HG02623 (cell line): Measurements from ENCODE around the gene PNPLA2.
A peak's percentile ranks its signal among the peaks of the same experiment; 100 is the strongest.

ENCODE experiments used
- ATAC-seq: cut with Tn5 transposase; IDR thresholded peaks from one replicate; pipeline ENCODE4 v1.9.1; 2021; ENCODE audit warnings: moderate library complexity; ENCODE audit not compliant: unreplicated experiment

Gene PNPLA2

GRCh38 chr11:813456-814096 is 5.1 kb upstream of the PNPLA2 start:
- no peak for ATAC-seq

GRCh38 chr11:815675-816432 is 2.9 kb upstream of the PNPLA2 start:
- no peak for ATAC-seq

- ATAC-seq = no peak
These were observed 2.3 kb upstream of the PNPLA2 start for GRCh38 chr11:816433-816779.

- ATAC-seq = peak; percentile 63
These were observed 616 bp downstream of the PNPLA2 start for GRCh38 chr11:819129-819931.

- ATAC-seq = peak; percentile 50
These were observed 1.4 kb downstream of the PNPLA2 start for GRCh38 chr11:819943-820649.

GRCh38 chr11:820655-821511 is 2.2 kb downstream of the PNPLA2 start:
- no peak for ATAC-seq

GRCh38 chr11:821512-822371 is 3.0 kb downstream of the PNPLA2 start:
- no peak for ATAC-seq

GRCh38 chr11:823441-824291 is 5.0 kb downstream of the PNPLA2 start:
- no peak for ATAC-seq

- ATAC-seq = no peak
These were observed 5.7 kb downstream of the PNPLA2 start for GRCh38 chr11:824292-824880.

- ATAC-seq = no peak
These were observed 6.2 kb downstream of the PNPLA2 start for GRCh38 chr11:824942-825341.

GRCh38 chr11:825366-826226 is 6.9 kb downstream of the PNPLA2 start:
- no peak for ATAC-seq

GRCh38 chr11:826227-826621 is 7.5 kb downstream of the PNPLA2 start:
- ATAC-seq = no peak

- ATAC-seq = no peak
These were observed 8.1 kb downstream of the PNPLA2 start for GRCh38 chr11:826836-827145.

- no peak for ATAC-seq
These were observed 8.6 kb downstream of the PNPLA2 start for GRCh38 chr11:827146-827896.

- no peak for ATAC-seq
These were observed 9.1 kb downstream of the PNPLA2 start, which contains the start of gene CRACR2B for GRCh38 chr11:827897-828192. TSS of gene CRACR2B (plus strand) at chr11:827919. CDS start at chr11:828608, 689 bp downstream.

GRCh38 chr11:828506-829175 is 9.9 kb downstream of the PNPLA2 start:
- no peak for ATAC-seq
